Muscle of leg (tissue), 16 donors: ENCODE measurements around the gene DCP1B. TPM values are rescaled to one million over a fixed set of nuclear protein-coding genes. Genes with fewer than 3 reads are reported as not detected.
A peak's percentile ranks its signal among the peaks of the same experiment; 100 is the strongest.

Source experiments
- DNase-seq: peaks from one replicate; pipeline ENCODE4 v3.0.0; 2013
- H3K27ac ChIP-seq: one replicate; pipeline ENCODE4 v1.5.1; 2013; ENCODE audit warnings: mild to moderate bottlenecking, low read length, control low read depth
- H3K27me3 ChIP-seq: one replicate; pipeline ENCODE4 v1.6.1; 2013; ENCODE audit warnings: low read length; ENCODE audit not compliant: control insufficient read depth, insufficient read depth
- H3K36me3 ChIP-seq: one replicate; pipeline ENCODE4 v1.6.1; 2013; ENCODE audit warnings: low read length; ENCODE audit not compliant: control insufficient read depth, insufficient read depth
- H3K4me1 ChIP-seq: one replicate; pipeline ENCODE4 v1.6.1; 2013; ENCODE audit warnings: low read length; ENCODE audit not compliant: control insufficient read depth, insufficient read depth
- H3K4me3 ChIP-seq: one replicate; pipeline ENCODE4 v1.5.1; 2013; ENCODE audit warnings: low read length, control low read depth
- H3K9me3 ChIP-seq: replicated peaks from 2 replicates; pipeline ENCODE4 v1.6.1; 2013; ENCODE audit warnings: low read depth, low read length; ENCODE audit not compliant: control insufficient read depth
- WGBS: methylation state at CpG from one replicate; pipeline ENCODE4 v1.1.5; 2013; ENCODE audit warnings: missing lambda C conversion rate; ENCODE audit not compliant: insufficient coverage; 5-methylcytosine and 5-hydroxymethylcytosine counted together
- long read RNA-seq, 11 donors: transcript quantifications; one replicate each; lab custom pipeline, GENCODE V29; 2026
- polyA plus RNA-seq, 8 donors: library from polyadenylated mRNA; unstranded; fragments of 120-200 nt; gene quantifications; one replicate each; pipeline versions ENCODE4 v1.2.1 to v1.2.3, GENCODE V29; 2013; ENCODE audit warnings: inconsistent platforms in 1 of 8, low replicate concordance in 1 of 8; ENCODE audit not compliant: insufficient read length in 8 of 8, insufficient read depth in 1 of 8
- total RNA-seq: library from RNA; stranded (reverse); fragments of 120-200 nt; gene quantifications from one replicate; pipeline ENCODE4 v1.2.4, GENCODE V29; 2013

Gene DCP1B
- total RNA-seq (8.3 TPM), polyA plus RNA-seq (10 to 100 TPM; 10.3 to 13.1 (median 11.4) TPM)
- long read RNA-seq, donor 1: 0 reads
- long read RNA-seq, donor 2, partial matches to known transcripts: 0 of 1 reads
- long read RNA-seq, donor 2, other reads (novel, unspliced or antisense): 0 of 1 reads
- long read RNA-seq, donor 3, partial matches to known transcripts: 0 of 2 reads
- long read RNA-seq, donor 3, other reads (novel, unspliced or antisense): 0 of 2 reads
- long read RNA-seq, donor 4: 0 reads
- long read RNA-seq, donor 5, transcript DCP1B-201 (9 exons, 2,086 nt): major isoform, 5 of 13 reads
- long read RNA-seq, donor 5, partial matches to known transcripts: 7 of 13 reads
- long read RNA-seq, donor 5, other reads (novel, unspliced or antisense): 0 of 13 reads
- long read RNA-seq, donor 6, partial matches to known transcripts: 5 of 11 reads
- long read RNA-seq, donor 6, other reads (novel, unspliced or antisense): 0 of 11 reads
- long read RNA-seq, donor 7, partial matches to known transcripts: 0 of 1 reads
- long read RNA-seq, donor 7, other reads (novel, unspliced or antisense): 0 of 1 reads
- long read RNA-seq, donor 8, partial matches to known transcripts: 0 of 2 reads
- long read RNA-seq, donor 8, other reads (novel, unspliced or antisense): 0 of 2 reads
- long read RNA-seq, donor 9, partial matches to known transcripts: 6 of 9 reads
- long read RNA-seq, donor 9, other reads (novel, unspliced or antisense): 0 of 9 reads
- long read RNA-seq, donor 10, partial matches to known transcripts: 5 of 8 reads
- long read RNA-seq, donor 10, other reads (novel, unspliced or antisense): 0 of 8 reads
- long read RNA-seq, donor 11, partial matches to known transcripts: 0 of 3 reads
- long read RNA-seq, donor 11, other reads (novel, unspliced or antisense): 0 of 3 reads

- H3K4me1 ChIP-seq: peaks cover 7% of the 10 kb centered on the region
- under 1% methylated on average over 38 of the region's 55 CpGs for WGBS
Measured at GRCh38 chr12:2004113-2004929, at the start of gene DCP1B. DCP1B (minus strand) TSS chr12:2004457; CDS start chr12:2004431, 26 bp downstream.

GRCh38 chr12:2053691-2054090, 49.4 kb upstream of the DCP1B start:
- H3K4me3 ChIP-seq: peak overlapping the region; percentile 54
- no peaks in the 10 kb centered on the region for H3K36me3 ChIP-seq
- under 1% methylated on average over 60 of the region's 60 CpGs for WGBS
- peak overlapping the region; percentile 72 for H3K27ac ChIP-seq
- peaks cover 62% of the 10 kb centered on the region for H3K27me3 ChIP-seq
- H3K9me3 ChIP-seq: no peaks in the 10 kb centered on the region
- peaks cover 18% of the 10 kb centered on the region for H3K4me1 ChIP-seq
- DNase-seq: peak; percentile 73

More at GRCh38 chr12:2004113-2004929, at the start of gene DCP1B:
- Histone ChIP-seq H3K4me3 (peak within 1 kb of the TSS; percentile 97), H3K27me3 (no peaks in the 10 kb centered on the region), H3K9me3 (no peaks in the 10 kb centered on the region), H3K27ac (peak within 1 kb of the TSS; percentile 98), H3K36me3 (no peaks in the 10 kb centered on the region)
- DNase-seq: peak; percentile 99

DNA sequence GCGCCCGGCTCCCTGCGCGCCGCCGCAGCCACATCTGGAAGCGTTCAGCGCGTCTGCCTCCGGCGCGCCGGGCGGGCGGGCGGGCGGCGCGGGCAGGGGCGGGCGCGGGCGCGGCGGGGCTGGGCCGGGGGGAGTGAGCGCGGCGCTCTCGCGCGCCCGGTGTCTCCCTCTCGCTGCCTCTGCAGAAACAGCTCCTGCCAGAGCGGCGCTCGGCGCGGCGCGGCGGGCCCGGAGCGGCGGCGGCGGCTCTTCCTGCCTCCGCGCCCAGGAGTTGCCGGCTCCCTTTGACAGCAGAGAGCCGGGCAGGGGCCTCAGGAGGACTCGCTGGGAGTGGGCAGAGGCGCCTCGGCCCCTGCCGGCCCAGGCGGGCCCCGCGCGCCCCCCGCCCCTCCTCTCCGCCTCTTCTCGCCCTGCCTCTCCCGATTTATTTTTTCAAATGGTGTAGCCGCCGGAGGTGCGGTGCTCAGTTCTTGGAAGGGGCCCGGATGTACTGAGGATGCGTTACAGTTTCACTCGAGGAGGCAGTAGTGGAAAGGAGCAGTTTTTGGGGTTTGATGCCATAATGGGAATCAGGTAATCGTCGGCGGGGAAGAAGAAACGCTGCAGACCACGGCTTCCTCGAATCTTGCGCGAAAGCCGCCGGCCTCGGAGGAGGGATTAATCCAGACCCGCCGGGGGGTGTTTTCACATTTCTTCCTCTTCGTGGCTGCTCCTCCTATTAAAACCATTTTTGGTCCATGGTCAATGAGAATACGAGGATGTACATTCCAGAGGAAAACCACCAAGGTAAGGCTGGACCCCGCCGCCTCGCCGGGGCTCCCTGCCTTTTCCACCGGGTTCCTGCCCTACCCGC, 48.8 kb upstream of the DCP1B start, which contains the start of gene CACNA1C:
Gene CACNA1C, plus strand, starts transcription at position 162 of the 853 bp plus-strand sequence. Its CDS starts 576 bp downstream, at position 738.
- Histone ChIP-seq H3K4me1 (peaks cover 18% of the 10 kb centered on the region), H3K27ac (peak within 1 kb of the TSS; percentile 72), H3K4me3 (peak within 1 kb of the TSS; percentile 54), H3K9me3 (no peaks in the 10 kb centered on the region), H3K27me3 (peaks cover 68% of the 10 kb centered on the region), H3K36me3 (no peaks in the 10 kb centered on the region)
- WGBS: under 1% methylated on average over 58 of the region's 90 CpGs
- DNase-seq: peak; percentile 86

DNA sequence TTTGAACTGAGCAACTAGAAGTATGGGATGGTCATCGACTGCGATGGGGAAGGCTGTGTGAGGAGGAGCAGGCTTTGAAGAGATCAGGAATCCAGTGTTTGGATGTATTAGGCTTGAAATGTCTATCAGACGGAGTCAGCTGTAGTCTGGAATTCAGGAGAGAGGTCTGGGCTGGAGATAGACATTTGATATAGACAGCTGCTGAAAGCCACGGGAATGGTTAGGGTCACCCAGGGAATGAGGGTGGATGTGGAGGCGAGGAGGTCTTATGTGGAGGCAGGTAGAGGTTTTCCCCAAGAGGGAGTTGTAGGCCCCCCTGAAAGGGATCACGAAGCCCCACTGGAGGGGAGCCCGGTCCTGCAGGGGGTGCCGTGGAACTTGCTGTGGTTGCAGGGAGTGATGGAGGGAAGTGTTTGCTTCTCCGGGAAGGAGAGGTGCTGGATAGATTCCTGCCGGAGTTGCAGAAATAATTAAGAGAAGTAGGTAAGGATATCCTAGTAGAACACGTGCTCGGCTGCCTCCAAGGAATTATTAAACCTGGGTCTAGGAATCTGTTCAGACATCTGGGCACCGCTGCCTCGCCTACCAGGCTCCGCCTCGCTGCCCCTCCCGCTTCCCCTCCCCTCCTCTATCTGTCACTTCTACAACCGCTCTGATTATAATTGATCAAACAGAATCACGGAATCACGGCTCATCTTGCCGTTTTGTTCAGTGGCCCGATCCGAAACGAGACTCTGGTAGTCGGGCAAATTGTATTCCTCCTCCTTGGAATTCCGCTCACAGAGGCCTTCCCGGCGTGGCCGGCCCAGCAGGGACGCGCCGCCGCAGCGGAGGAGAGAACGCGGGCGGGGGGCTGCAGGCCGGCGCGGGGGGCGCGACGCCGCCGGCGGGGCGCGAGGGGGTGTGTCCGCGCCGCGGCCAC, 47.7 kb upstream of the DCP1B start:
- 5% methylated on average over 49 of the region's 52 CpGs for WGBS
- Histone ChIP-seq H3K27me3 (peaks cover 62% of the 10 kb centered on the region), H3K4me1 (peaks cover 18% of the 10 kb centered on the region)

DNA sequence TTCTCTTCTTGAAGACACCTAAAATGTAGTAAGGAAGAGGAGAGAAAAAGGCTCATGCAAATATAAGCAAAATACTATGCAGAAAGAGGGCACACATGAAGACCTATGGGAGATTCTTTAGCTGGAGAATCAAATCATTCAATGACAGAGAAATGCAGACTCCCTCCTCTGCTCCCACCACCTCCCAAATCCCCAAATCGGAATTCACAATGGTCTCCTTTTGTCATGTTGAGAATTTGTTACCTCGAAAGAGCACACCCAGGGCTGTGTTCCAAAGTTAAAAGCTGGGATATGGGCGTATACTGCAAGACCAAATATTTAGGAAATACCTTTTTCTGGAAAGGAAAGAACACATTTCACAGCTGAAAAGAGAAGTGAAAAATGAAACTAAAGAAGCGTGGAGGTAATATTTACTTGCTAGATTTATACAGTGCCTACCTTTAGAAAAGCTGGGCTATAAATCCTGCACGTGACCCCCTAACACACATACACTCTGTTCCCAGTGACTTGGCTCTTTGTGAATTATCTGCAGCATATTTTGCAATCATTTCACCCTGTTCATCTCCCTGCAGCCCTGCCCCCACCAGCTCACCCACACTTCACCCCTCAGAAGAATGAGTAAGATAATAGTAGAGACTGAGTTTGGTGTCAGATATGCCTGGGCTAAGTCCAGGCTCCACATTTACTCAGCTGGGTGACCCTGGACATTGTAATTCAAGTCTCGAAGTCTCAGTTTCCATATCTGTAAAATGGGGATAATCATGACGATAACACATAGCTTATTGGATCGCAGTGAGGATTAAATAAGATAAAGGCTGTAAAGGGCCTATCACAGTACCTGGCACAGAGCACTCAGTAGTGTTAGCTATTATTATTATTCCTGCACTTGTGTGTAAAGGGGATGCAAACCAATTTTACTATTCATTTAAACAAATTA, 45.6 kb upstream of the DCP1B start:
- 67% methylated on average over 2 of the region's 8 CpGs for WGBS

More for the DNA sequence above, 47.7 kb upstream of the DCP1B start:
- Histone ChIP-seq H3K4me3 (peak overlapping the region; percentile 42), H3K9me3 (no peaks in the 10 kb centered on the region), H3K27ac (no peak overlapping the region), H3K36me3 (no peaks in the 10 kb centered on the region)
- DNase-seq: peak; percentile 54

DNA sequence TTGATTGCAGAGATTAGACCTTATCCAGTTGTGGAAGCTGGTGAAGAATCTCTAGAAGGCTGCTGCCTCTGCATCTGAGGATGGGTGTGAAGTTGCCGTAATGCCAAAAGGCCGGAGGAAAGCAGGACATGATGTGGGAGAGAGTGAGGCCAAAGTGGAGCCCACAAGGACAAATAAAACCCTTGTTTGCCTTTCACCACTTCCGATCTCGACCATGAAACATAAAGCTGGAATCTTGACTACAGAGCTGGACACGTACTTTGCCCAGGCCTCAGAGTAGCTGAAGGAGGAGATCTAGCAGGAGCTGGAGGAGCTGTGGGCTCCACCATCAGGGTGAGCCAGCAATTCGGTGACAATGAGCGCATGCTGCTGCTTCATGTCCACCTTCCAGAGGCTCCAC, 43.5 kb upstream of the DCP1B start:
- Histone ChIP-seq H3K36me3 (no peaks in the 10 kb centered on the region), H3K9me3 (no peaks in the 10 kb centered on the region), H3K4me3 (no peak overlapping the region), H3K27ac (no peak overlapping the region), H3K4me1 (peaks cover 9% of the 10 kb centered on the region), H3K27me3 (peaks cover 40% of the 10 kb centered on the region)
- 92% methylated on average over 4 of the region's 7 CpGs for WGBS
- DNase-seq: no peak

More for the DNA sequence above, 45.6 kb upstream of the DCP1B start:
- Histone ChIP-seq H3K9me3 (no peaks in the 10 kb centered on the region), H3K27ac (no peak overlapping the region), H3K4me1 (peaks cover 18% of the 10 kb centered on the region), H3K27me3 (peaks cover 50% of the 10 kb centered on the region), H3K4me3 (no peak overlapping the region), H3K36me3 (no peaks in the 10 kb centered on the region)
- DNase-seq: no peak

GRCh38 chr12:2046957-2047356, 42.7 kb upstream of the DCP1B start:
- Histone ChIP-seq H3K4me1 (peaks cover 7% of the 10 kb centered on the region), H3K9me3 (no peaks in the 10 kb centered on the region), H3K4me3 (no peak overlapping the region), H3K27ac (no peak overlapping the region), H3K27me3 (peaks cover 39% of the 10 kb centered on the region), H3K36me3 (no peaks in the 10 kb centered on the region)
- no CpG with 5 or more reads among the region's 4 CpGs for WGBS
- no peak for DNase-seq
